Measurements from ENCODE around the gene GUCD1.

GUCD1 gene

GRCh38 chr22:24529898-24530297 is 25.0 kb downstream of the GUCD1 start:
- DNase-seq (ENCODE audit: low read depth in 3 of 3), result no peak

- no peak for DNase-seq (ENCODE audit: low read depth in 3 of 3)
These were observed 28.7 kb downstream of the GUCD1 start for GRCh38 chr22:24526191-24526590.

- DNase-seq (ENCODE audit: low read depth in 3 of 3), result peak; percentile 67 to 73 (median 71)
These were observed 29.4 kb downstream of the GUCD1 start for GRCh38 chr22:24525416-24526037.

DNA sequence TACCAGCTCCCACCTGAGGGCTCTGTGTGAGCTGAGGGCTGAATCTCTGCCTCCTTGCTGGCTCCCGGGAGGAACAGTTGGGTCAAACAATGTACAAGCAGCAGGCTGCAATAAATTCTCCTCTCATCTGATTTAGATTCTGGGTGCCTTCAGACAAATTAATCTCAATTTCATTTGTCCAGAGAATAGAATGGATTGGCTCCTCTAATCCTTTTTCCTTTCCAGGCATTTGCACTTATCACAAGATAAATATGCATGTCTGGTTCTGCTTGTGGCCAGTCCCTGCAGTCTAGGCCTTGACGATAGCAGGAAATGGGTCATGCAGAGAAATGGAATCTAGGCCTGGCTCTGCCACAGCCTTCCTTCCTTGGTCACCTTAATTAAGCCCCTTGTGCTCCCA is 31.1 kb downstream of the GUCD1 start:
- DNase-seq (ENCODE audit: low read depth in 3 of 3), result no peak

DNA sequence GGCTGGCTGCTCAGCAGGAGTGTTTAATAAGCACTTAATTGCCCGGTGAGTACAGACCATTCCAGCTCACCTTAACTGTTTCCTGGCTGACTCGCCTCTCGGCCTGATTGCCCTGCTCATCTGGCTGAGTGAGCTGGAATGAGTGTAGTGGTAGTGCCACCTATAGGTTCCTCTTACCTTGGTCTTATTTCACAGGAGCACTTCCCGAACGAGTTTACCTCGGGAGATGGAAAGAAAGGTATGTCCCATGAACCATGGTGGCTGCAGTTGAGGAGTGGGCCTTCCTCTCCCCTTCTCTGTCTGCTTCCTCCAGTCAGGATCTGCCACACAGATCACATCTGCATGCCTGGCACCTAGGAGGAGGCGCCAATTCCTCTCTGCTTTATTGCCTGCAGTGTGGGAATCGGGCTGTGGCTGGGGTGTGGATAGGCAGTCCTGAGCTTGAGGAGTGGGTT is 33.1 kb downstream of the GUCD1 start:
- DNase-seq (ENCODE audit: low read depth in 3 of 3), result peak; percentile 9 to 38 (median 15)

DNA sequence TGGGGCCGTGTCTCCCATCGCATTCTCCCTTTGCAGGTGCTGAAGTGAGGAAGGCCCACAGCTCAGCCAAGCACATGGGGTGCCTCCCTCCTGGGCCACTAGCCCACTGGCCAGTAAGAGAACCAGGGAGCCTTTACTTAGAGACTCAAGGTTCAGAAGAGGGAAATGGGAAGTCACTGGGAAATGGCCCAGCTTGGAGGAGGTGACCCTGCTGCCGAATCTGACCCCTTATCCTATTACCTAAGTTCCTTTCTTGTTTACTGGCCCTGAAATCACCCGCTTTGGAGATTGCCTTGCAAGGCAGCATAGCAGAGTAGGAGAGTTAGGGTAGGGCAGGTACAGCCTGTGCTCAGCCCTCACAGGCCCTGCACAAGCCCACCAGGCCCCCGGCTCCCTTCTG is 35.4 kb downstream of the GUCD1 start:
- no peak for DNase-seq (ENCODE audit: low read depth in 3 of 3)

- no peak for DNase-seq (ENCODE audit: low read depth in 3 of 3)
These were observed 36.0 kb downstream of the GUCD1 start for GRCh38 chr22:24518771-24519485.

GRCh38 chr22:24518228-24518627 is 36.7 kb downstream of the GUCD1 start:
- no peak for DNase-seq (ENCODE audit: low read depth in 3 of 3)

DNA sequence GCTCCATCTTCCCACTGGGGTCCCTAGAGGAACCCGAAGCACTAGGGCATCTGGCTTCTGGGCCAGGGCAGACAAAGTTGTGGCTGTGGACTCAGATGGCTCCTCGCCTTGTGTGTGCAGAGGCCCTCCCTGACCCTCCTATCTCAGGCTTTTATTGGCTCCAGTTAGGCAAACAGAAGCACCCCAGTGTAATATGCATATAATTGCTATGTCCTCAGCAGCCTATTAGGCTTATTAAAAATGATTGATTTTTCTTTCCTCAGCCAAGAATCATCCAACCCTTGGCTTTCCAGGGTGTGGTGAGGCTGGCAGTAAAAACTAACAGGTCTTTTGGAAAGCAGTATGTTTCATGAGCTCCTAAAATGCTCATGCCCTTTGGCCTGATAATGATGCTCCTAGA is 37.5 kb downstream of the GUCD1 start:
- DNase-seq (ENCODE audit: low read depth in 3 of 3), result no peak

DNA sequence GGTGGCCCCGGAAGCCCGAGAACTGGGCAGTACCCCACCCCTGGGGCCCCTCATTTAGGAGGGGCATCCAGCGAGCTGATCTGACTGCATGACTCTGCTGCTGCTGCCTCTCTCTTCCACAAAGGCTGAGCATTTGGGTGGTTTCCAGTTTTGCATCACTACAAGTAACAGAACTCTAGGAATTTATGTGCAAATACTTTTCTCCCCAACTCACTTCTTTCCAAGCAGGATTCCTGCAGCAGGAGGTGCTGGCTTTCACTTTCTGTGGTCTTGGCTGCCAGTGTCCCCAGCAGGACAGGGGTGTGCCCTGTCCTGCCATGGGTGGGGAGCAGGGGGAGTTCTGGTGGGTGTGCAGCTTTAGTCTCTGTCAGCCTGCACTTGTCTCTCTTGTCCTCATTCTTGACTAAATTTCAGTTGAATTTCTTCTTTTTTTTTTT is 38.6 kb downstream of the GUCD1 start:
- no peak for DNase-seq (ENCODE audit: low read depth in 3 of 3)

- DNase-seq (ENCODE audit: low read depth in 3 of 3), result no peak
These were observed 40.0 kb downstream of the GUCD1 start for GRCh38 chr22:24515027-24515338.

DNA sequence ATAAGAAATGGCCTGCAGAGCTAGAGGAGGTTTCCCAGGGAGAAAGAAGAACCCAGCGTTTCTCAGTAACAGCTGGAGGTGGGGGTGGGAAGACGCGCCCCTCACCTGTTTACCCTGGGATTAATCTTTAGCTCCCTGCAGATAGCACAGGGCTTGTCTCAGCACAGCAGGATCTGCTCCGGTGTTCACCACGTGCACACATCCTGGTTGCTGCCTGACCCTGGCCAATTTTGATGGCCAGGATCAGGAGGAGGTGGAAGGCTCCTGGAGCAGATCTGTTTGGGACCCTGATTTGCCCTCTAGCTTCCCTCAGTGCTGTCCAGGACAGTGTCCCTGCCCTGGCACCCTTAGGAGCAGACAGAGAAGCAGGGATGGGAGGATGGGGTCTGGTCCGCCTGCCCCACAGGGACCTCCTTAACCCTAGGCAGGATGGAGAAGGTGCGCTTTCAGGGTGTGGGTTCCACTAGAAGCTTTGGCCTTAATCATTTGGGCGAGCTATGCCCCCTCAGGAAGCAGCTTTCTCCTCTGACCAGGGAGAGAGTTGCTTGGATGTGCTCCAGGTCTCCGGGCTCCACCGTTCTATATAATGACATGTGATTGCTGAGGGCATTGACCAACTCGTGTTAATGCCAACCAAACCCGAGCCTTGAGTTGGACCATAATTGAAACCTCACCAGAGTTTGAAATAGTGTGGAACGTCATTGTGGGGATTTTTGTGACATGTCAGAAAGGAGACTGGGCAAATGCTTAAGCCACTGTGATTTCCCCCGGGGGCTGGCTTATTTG is 40.5 kb downstream of the GUCD1 start:
- DNase-seq (ENCODE audit: low read depth in 3 of 3), result no peak

DNA sequence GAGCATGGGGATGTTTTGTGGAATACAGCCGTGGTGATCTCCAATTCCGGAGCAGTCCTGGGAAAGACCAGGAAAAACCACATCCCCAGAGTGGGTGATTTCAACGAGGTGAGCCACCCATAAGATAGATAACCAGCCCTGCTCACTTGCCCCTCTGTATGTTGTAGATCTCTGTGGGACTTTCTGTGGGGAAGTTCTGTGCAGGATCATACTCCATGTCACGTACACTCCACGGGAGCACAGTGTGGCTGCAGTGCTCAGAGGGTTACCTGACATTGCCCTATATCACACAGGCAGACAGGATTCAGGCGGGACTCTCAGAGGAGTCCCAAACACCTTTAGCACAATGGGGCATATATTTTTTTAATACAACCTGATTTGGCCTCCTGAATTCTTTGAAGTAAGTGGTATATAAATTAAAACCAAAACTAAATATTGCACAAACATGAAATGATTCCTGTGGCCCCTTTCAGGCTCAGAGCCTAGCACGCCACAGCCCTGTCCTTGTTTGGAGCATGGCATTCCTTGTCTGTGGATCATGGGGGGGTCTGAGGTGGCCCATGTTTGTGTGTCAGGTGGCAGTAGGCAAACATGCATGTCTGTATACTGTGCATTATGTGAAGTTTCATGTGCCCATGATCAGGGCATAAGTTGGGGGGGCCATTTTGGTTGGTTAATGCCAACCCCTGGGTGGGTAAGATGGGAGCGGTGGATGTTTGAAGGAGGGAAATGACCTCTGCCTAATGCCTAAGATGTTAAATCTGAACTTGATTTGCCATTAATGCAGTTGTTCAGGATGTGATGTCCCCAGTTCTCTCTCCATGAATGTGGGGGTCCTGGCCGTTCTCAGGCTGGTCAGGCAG is 41.3 kb downstream of the GUCD1 start:
- no peak for DNase-seq (ENCODE audit: low read depth in 3 of 3)

- DNase-seq (ENCODE audit: low read depth in 3 of 3), result no peak
These were observed 42.9 kb downstream of the GUCD1 start for GRCh38 chr22:24512043-24512442.

GRCh38 chr22:24510637-24511625 is 44.0 kb downstream of the GUCD1 start:
- no peak for DNase-seq (ENCODE audit: low read depth in 3 of 3)

GRCh38 chr22:24507716-24508115 is 47.2 kb downstream of the GUCD1 start:
- DNase-seq (ENCODE audit: low read depth in 3 of 3), result no peak

DNA sequence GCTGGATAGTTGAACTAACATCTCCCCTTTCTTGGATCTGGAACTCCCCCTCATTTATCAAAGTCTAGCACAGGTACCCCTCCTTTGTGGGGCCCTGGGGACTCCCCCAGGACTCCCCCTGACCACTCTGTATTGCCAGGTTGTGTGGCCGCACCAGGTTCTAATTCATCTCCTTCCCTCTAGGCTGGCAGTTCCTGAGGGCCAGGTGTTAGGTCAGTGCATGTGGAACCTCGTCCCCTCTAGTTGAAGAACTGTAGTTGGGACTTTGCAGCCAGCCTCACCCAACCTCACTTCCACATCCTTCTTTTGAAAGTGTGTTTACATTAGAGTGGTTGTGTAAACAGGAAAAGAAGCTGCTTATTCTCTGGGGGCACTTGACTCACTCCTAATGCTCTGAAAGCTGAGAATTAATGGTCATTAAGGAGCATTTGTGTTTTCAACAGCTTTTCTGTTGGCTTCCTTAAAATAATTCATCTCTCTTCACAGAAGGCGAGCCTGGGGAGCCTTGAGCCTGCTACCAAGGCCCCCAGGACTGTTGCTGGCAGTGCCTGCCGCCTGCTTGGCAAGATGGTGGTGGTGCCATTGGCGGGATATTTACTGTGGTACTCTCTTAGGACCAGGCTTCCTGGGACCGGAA is 48.0 kb downstream of the GUCD1 start:
- no peak for DNase-seq (ENCODE audit: low read depth in 3 of 3)

DNA sequence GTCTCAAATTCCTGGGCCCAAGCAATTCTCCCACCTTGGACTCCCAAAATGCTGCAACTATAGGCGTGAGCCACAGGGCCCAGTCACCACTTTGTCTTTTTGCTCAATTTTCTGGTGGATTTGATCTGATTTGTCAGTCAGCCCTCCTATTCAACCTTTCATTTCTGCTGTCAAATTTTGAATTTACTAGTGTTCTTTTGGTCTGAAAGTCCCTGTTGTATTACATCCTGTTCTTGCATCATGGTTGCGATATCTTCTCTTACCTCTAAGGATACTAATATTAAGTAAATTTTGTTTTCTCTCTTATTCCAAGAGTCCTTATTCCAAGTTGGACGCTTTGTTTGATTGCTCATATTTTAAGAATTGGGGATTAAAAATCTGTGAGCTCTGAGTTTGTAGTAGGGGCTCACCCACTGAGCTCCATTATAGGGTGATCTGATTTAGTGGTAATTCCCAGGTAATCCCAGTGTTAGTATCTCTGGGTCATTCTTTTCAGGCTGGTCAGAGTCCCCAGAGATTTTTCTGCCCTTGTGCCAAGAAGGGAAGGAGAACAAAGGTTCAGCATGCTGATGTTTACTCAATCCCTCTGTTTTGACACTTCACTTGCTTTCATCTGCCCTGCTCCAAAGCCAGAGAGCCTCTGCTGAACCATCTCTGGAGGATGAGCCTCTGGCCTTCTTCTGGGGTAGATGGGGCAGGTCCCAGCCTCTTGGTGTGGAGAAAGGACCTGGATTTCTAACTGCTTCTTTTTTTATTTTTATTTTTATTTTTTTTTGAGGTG is 49.8 kb downstream of the GUCD1 start:
- DNase-seq (ENCODE audit: low read depth in 3 of 3), result no peak

- no peak for DNase-seq (ENCODE audit: low read depth in 3 of 3)
These were observed 50.4 kb downstream of the GUCD1 start for GRCh38 chr22:24504540-24504939.
